Measurements from ENCODE around the gene MIOS.

GRCh38 chr7:7533831-7534430 lies 32.8 kb upstream of the MIOS start:
- no peak for TF ChIP-seq CTCF (IDR thresholded peaks at IDR 0.05)
- TF ChIP-seq ZNF121 (CRISPR knock-in tag; IDR thresholded peaks at IDR 0.05), result no peak
- TF ChIP-seq TP53 (CRISPR knock-in tag; IDR thresholded peaks at IDR 0.05), result no peak
- TF ChIP-seq NFYB (CRISPR knock-in tag; conservative IDR thresholded peaks at IDR 0.05; ENCODE audit: low read depth), result no peak
- TF ChIP-seq ESRRA (CRISPR knock-in tag; IDR thresholded peaks at IDR 0.05; ENCODE audit: borderline replicate concordance), result no peak
- TF ChIP-seq STAT6 (CRISPR knock-in tag; conservative IDR thresholded peaks at IDR 0.05; ENCODE audit: low read depth), result no peak
- no peak for TF ChIP-seq ZNF317 (CRISPR knock-in tag; IDR thresholded peaks at IDR 0.05; ENCODE audit: borderline replicate concordance, low read depth)
- no peak for TF ChIP-seq SP1 (CRISPR knock-in tag; conservative IDR thresholded peaks at IDR 0.05)
- no peak for TF ChIP-seq ATF2 (CRISPR knock-in tag; IDR thresholded peaks at IDR 0.05; ENCODE audit: borderline replicate concordance, low read depth)
- TF ChIP-seq ZNF138 (CRISPR knock-in tag; conservative IDR thresholded peaks at IDR 0.05), result no peak
- no peak for TF ChIP-seq MLX (CRISPR knock-in tag; IDR thresholded peaks at IDR 0.05)
- no peak for TF ChIP-seq IRF1 (CRISPR knock-in tag; IDR thresholded peaks at IDR 0.05)
- TF ChIP-seq ZBTB21 (CRISPR knock-in tag; IDR thresholded peaks at IDR 0.05; ENCODE audit: borderline replicate concordance), result no peak

Data from WTC11 (cell line).